Measurements from ENCODE around the gene PRKN. TPM values are rescaled to one million over a fixed set of nuclear protein-coding genes. Genes with fewer than 3 reads are reported as not detected.

The PRKN gene
- total and polyA plus RNA-seq, 9 of the 15 experiments (the other 6 are each of a cell fraction or from before 2014, with no cell fraction given) = 0.03 to 0.96 (median 0.15) TPM; not detected in 2

DNA sequence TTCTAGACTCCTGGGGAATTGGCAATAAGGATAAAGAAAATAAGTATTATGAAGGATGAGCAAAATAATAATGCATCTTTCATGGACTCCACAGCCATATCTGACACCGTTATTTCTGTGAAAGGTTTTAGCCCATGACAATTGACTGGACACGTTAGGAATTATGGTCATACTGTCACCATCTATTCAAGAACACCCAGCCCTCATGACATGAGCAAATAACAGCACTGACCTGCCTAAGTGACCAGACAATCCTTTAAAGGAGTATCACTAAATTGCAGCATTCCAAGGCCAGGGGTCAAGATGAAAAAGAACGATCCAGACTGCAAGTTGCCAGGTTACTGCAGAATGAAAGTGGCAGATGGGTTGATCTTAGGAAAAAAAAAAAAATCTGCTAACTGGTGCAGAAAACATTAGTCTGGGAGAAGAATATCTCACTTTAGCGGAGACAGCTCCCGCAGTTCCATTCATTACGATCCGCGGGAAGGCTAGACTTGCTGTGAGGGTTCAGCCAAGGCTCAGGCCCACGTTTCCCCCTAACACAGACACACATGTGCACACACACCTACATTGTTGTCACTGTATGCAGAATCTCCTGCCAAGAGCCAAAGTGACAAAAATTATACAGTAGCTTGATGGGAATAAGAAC is 1216.0 kb downstream of the PRKN start:
- no peak for ATAC-seq
- no TSS peak for BruUV-seq (replicated peaks)
- H3K27me3 ChIP-seq (ENCODE audit: control insufficient read depth in 2 of 2, insufficient read depth in 2 of 2, low read length in 2 of 2) = peaks cover 11 to 13% of the 10 kb centered on the region in 2 experiments
- no peaks in the 10 kb centered on the region for H3K9me1 ChIP-seq (ENCODE audit: control insufficient read depth, insufficient read depth, low read length)
- H3K4me3 ChIP-seq = no peak overlapping the region
- WGBS (ENCODE audit: insufficient coverage, low coverage, missing lambda C conversion rate) = 0% methylated on average over 9 of the region's 9 CpGs
- H4K20me1 ChIP-seq (replicated peaks; ENCODE audit: control insufficient read depth, insufficient read depth, low read length) = no peaks in the 10 kb centered on the region
- H3K79me2 ChIP-seq (ENCODE audit: control insufficient read depth, insufficient read depth, low read length) = no peaks in the 10 kb centered on the region
- no peaks in the 10 kb centered on the region for H3K36me3 ChIP-seq (ENCODE audit: control insufficient read depth, insufficient read depth, low read length)
- H3K9me3 ChIP-seq (replicated peaks; ENCODE audit: control insufficient read depth, insufficient read depth, low read depth, low read length) = no peaks in the 10 kb centered on the region
- in situ Hi-C loops (cut with MboI) (no loop called here), intact Hi-C loops (cut with micrococcal nuclease) (no loop called here)
- H3K27ac ChIP-seq (ENCODE audit: extremely low read depth, low read depth, low read length) = no peak overlapping the region
- no peak overlapping the region for H2AFZ ChIP-seq (ENCODE audit: low read depth, low read length)
- H3K4me1 ChIP-seq (replicated peaks in 1 of 2; ENCODE audit: control insufficient read depth in 2 of 2, insufficient read depth in 2 of 2, low read length in 2 of 2) = no peaks in the 10 kb centered on the region
- H3K4me2 ChIP-seq (ENCODE audit: insufficient read depth, low read length) = no peak overlapping the region
- no peak for FAIRE-seq
- no peak overlapping the region for H3K9ac ChIP-seq (ENCODE audit: insufficient read depth in 1 of 2, low read depth in 2 of 2, low read length in 2 of 2)
- ChIA-PET POLR2A (no interaction called here), CTCF (ENCODE audit: low intra/inter-chr PET ratio) (no interaction called here)
- no peak for DNase-seq (ENCODE audit: extremely low read depth in 1 of 4, low spot score in 3 of 4)
- no peak for TF ChIP-seq ZNF347 (CRISPR knock-in tag; IDR thresholded peaks at IDR 0.05; ENCODE audit: low read depth)
- TF ChIP-seq, protein P1, sequence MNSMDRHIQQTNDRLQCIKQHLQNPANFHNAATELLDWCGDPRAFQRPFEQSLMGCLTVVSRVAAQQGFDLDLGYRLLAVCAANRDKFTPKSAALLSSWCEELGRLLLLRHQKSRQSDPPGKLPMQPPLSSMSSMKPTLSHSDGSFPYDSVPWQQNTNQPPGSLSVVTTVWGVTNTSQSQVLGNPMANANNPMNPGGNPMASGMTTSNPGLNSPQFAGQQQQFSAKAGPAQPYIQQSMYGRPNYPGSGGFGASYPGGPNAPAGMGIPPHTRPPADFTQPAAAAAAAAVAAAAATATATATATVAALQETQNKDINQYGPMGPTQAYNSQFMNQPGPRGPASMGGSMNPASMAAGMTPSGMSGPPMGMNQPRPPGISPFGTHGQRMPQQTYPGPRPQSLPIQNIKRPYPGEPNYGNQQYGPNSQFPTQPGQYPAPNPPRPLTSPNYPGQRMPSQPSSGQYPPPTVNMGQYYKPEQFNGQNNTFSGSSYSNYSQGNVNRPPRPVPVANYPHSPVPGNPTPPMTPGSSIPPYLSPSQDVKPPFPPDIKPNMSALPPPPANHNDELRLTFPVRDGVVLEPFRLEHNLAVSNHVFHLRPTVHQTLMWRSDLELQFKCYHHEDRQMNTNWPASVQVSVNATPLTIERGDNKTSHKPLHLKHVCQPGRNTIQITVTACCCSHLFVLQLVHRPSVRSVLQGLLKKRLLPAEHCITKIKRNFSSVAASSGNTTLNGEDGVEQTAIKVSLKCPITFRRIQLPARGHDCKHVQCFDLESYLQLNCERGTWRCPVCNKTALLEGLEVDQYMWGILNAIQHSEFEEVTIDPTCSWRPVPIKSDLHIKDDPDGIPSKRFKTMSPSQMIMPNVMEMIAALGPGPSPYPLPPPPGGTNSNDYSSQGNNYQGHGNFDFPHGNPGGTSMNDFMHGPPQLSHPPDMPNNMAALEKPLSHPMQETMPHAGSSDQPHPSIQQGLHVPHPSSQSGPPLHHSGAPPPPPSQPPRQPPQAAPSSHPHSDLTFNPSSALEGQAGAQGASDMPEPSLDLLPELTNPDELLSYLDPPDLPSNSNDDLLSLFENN (IDR thresholded peaks at IDR 0.05; ENCODE audit: low read depth in 2 of 2, low read length in 2 of 2) = no peak
- TF ChIP-seq ELF1 (tag; IDR thresholded peaks at IDR 0.05) = no peak
- TF ChIP-seq, protein P2, sequence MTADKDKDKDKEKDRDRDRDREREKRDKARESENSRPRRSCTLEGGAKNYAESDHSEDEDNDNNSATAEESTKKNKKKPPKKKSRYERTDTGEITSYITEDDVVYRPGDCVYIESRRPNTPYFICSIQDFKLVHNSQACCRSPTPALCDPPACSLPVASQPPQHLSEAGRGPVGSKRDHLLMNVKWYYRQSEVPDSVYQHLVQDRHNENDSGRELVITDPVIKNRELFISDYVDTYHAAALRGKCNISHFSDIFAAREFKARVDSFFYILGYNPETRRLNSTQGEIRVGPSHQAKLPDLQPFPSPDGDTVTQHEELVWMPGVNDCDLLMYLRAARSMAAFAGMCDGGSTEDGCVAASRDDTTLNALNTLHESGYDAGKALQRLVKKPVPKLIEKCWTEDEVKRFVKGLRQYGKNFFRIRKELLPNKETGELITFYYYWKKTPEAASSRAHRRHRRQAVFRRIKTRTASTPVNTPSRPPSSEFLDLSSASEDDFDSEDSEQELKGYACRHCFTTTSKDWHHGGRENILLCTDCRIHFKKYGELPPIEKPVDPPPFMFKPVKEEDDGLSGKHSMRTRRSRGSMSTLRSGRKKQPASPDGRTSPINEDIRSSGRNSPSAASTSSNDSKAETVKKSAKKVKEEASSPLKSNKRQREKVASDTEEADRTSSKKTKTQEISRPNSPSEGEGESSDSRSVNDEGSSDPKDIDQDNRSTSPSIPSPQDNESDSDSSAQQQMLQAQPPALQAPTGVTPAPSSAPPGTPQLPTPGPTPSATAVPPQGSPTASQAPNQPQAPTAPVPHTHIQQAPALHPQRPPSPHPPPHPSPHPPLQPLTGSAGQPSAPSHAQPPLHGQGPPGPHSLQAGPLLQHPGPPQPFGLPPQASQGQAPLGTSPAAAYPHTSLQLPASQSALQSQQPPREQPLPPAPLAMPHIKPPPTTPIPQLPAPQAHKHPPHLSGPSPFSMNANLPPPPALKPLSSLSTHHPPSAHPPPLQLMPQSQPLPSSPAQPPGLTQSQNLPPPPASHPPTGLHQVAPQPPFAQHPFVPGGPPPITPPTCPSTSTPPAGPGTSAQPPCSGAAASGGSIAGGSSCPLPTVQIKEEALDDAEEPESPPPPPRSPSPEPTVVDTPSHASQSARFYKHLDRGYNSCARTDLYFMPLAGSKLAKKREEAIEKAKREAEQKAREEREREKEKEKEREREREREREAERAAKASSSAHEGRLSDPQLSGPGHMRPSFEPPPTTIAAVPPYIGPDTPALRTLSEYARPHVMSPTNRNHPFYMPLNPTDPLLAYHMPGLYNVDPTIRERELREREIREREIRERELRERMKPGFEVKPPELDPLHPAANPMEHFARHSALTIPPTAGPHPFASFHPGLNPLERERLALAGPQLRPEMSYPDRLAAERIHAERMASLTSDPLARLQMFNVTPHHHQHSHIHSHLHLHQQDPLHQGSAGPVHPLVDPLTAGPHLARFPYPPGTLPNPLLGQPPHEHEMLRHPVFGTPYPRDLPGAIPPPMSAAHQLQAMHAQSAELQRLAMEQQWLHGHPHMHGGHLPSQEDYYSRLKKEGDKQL (CRISPR knock-in tag; IDR thresholded peaks at IDR 0.05; ENCODE audit: borderline replicate concordance) = no peak
- TF ChIP-seq ZNF134 (CRISPR knock-in tag; conservative IDR thresholded peaks at IDR 0.05) = no peak
- TF ChIP-seq RNF2 (IDR thresholded peaks at IDR 0.05) = no peak
- no peak for TF ChIP-seq SMARCB1 (IDR thresholded peaks at IDR 0.05; ENCODE audit: insufficient read length, low read depth)
- TF ChIP-seq ZNF316 (IDR thresholded peaks at IDR 0.05) = no peak
- TF ChIP-seq RBM22 (IDR thresholded peaks at IDR 0.05; ENCODE audit: low read depth, low read length, poor library complexity, severe bottlenecking) = no peak
- TF ChIP-seq, protein P3, sequence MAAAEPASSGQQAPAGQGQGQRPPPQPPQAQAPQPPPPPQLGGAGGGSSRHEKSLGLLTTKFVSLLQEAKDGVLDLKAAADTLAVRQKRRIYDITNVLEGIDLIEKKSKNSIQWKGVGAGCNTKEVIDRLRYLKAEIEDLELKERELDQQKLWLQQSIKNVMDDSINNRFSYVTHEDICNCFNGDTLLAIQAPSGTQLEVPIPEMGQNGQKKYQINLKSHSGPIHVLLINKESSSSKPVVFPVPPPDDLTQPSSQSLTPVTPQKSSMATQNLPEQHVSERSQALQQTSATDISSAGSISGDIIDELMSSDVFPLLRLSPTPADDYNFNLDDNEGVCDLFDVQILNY (CRISPR knock-in tag; IDR thresholded peaks at IDR 0.05) = no peak
